D721Med (cell line): ENCODE measurements around the gene TRIM31.

Experiments
- DNase-seq: peaks from one replicate; pipeline ENCODE4 v3.0.0; 2011; ENCODE audit warnings: low spot score; ENCODE audit not compliant: insufficient read length
- FAIRE-seq: peaks from 2 replicates; lab custom pipeline; 2011; peaks lifted over from hg19 to GRCh38; lab: Jason Lieb, UNC
- CTCF ChIP-seq: IDR thresholded peaks from 2 replicates; pipeline ENCODE4 v1.5.1; 2012; ENCODE audit warnings: mild to moderate bottlenecking, control low read depth; ENCODE audit not compliant: insufficient read depth; ENCODE audit errors: missing control alignments

The TRIM31 gene

DNA sequence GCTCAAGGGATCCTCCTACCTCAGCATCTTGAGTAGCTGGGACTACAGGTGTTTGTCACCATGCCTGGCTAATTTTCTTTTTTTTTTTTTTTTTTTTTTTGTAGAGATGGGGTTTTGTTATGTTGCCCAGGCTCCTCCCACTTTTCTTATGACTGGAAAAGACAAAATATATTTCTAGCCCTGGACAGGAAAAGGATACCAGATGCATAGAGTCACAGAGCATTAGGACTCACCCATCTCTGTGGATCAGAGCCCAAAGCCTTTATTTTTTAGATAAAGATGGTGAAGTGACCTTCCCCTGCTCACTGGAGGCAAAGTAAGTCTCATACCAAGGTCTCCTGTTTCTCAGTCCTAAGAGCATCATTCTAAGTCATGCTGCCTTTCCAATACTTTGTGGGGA lies 44.7 kb upstream of the TRIM31 start:
- DNase-seq (no peak), FAIRE-seq (no peak)
- no peak for TF ChIP-seq CTCF

DNA sequence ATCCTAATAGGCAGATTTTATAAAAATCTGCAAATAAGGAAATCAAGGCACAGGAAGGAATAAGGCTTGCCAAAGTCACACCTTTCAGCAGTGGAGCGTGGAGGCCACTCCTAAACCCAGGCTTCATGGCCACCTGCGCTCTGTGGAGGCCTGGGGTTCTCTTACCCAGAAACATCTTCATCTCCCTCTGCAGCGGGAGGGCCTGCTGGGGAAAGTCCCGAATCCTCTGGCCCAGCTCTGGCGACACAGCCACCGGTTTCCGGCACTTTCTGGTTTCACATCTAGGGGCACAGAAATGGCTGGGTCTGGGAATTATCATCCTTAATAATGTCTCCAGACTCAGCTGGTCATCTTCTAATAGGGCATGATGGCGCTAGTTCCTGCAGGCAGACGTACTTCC lies 43.9 kb upstream of the TRIM31 start:
- no peak for TF ChIP-seq CTCF
- DNase-seq (no peak), FAIRE-seq (no peak)

DNA sequence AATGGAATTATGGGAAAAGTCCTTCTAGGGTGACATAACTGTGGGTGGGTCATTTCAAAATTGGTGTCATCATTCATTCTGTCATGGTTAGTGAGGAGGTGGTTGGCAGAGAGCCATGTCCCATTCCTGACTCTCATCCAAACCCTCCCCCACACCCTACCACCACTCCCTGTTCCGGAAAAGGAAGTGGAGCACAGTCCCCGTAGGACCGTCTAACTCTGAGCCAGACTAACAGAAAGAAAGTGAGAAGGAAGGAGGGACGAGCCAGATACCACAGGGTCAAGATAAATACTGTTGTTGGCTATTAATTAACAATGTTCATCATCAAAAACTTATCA lies 43.3 kb upstream of the TRIM31 start:
- DNase-seq, result no peak
- no peak for FAIRE-seq
- no peak for TF ChIP-seq CTCF

GRCh38 chr6:30155520-30156261 lies 42.8 kb upstream of the TRIM31 start:
- DNase-seq, result no peak
- FAIRE-seq, result no peak
- no peak for TF ChIP-seq CTCF

DNA sequence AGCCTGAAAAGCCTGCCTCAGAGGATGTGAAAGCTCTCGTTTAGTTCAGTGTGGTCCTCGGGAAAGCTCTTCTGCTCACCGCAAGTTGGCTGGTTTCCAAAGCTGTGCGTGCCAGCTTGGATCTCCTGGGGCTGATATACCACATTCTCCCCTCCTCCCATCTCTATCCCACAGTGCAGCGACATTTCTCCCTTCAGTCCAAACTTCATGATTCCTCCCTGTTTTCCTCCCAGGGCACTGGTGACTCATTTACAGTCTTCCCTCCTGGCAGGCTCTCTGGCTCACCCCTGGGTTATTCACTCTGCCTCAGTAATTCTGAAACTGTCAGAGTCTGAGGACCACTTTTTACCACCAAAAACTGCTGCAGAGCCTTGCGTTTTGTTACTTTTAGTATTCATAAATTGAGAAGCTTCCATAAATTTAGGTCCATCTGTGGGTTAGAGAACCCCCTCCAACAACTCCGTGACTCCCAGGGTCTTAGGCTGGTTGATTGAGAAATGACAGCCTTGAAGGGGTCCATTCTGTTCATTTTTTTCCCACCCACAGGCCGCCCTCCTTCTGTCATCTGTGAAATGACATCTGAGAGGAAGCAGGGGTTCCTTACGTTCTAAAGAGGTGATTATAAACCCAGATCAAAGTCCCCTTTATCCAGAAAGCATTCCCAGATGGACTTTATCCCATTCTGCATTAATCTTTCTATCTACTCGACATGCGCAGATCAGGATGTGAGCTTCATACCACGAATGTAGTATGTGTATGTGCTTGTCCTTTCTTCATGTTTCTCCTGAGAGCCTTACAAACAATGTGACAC lies 42.0 kb upstream of the TRIM31 start:
- TF ChIP-seq CTCF, result no peak
- DNase-seq, result no peak
- FAIRE-seq, result no peak

DNA sequence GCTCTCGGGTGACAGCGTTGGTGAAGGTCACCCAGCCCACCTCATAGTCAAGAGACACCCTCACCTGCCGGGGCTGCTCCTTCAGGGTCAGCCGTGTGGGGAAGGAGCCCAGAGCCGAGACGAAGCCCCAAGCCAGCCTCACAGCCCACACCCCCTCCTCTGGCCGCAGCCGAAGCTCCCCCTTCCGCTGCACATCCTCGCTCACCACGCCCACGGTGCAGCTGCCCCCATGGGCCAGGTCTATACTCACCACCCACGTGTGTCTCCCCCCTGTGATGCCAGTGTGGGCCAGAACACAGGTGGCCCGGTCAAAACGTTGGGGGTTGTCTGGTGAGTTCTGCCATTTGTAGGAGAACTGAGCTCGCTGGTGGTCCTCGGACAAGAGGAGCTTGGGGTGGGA lies 41.2 kb upstream of the TRIM31 start:
- FAIRE-seq (no peak), DNase-seq (no peak)
- TF ChIP-seq CTCF, result no peak
